Neural progenitor cell (in vitro differentiated cells): ENCODE data around the gene UPK3A. TPM values are rescaled to one million over a fixed set of nuclear protein-coding genes. Genes with fewer than 3 reads are reported as not detected.
"Not testable (repeated sequence)": the region's sequence is repeated elsewhere in the genome, so short reads cannot be mapped to it uniquely, and the experiment has no call there.

ENCODE experiments used
- DNase-seq: peaks from one replicate; pipeline ENCODE4 v3.0.0-alpha.2; 2016; ENCODE audit warnings: low spot score
- H2AFZ ChIP-seq: fragments of 200-600 bp; sonication (generic); replicated peaks from 2 replicates; pipeline ENCODE4 v1.6.1; 2016; ENCODE audit warnings: antibody characterized with exemption
- H3F3A ChIP-seq: fragments of 200-600 bp; sonication (generic); 2 replicates; pipeline ENCODE4 v1.6.1; 2016; ENCODE audit warnings: antibody characterized with exemption, low read depth
- H3K27ac ChIP-seq: fragments of 200-600 bp; sonication (generic); 2 replicates; pipeline ENCODE4 v1.5.1; 2016; ENCODE audit warnings: mild to moderate bottlenecking
- H3K27me3 ChIP-seq: fragments of 200-600 bp; sonication (generic); 2 replicates; pipeline ENCODE4 v1.6.1; 2016; ENCODE audit warnings: mild to moderate bottlenecking, moderate library complexity
- H3K36me3 ChIP-seq: fragments of 200-600 bp; sonication (generic); 2 replicates; pipeline ENCODE4 v1.5.1; 2016
- H3K4me1 ChIP-seq: fragments of 200-600 bp; sonication (generic); 2 replicates; pipeline ENCODE4 v1.6.1; 2016; ENCODE audit warnings: mixed run types
- H3K4me2 ChIP-seq: fragments of 200-600 bp; sonication (generic); 2 replicates; pipeline ENCODE4 v1.6.1; 2016
- H3K4me3 ChIP-seq: fragments of 200-600 bp; sonication (generic); 2 replicates; pipeline ENCODE4 v1.5.1; 2016
- H3K79me2 ChIP-seq: fragments of 200-600 bp; sonication (generic); 2 replicates; pipeline ENCODE4 v1.6.1; 2016; ENCODE audit warnings: low read depth
- H3K9ac ChIP-seq: fragments of 200-600 bp; sonication (generic); 2 replicates; pipeline ENCODE4 v1.6.1; 2016
- H3K9me3 ChIP-seq: fragments of 200-600 bp; sonication (generic); 2 replicates; pipeline ENCODE4 v1.5.1; 2016; ENCODE audit warnings: low read depth
- H4K20me1 ChIP-seq: fragments of 200-600 bp; sonication (generic); 2 replicates; pipeline ENCODE4 v1.6.1; 2016; ENCODE audit warnings: low read depth
- H3K27ac Mint-ChIP-seq: 3 replicates; pipeline ENCODE4 v1.8.0; 2021; ENCODE audit warnings: mixed read lengths
- H3K27me3 Mint-ChIP-seq: 2 replicates; pipeline ENCODE4 v1.8.0; 2022; ENCODE audit warnings: low read depth, mild to moderate bottlenecking, inconsistent platforms, moderate library complexity, mixed read lengths; ENCODE audit not compliant: insufficient read depth
- H3K36me3 Mint-ChIP-seq: 3 replicates; pipeline ENCODE4 v1.8.0; 2021; ENCODE audit warnings: mixed read lengths
- H3K4me1 Mint-ChIP-seq: 3 replicates; pipeline ENCODE4 v1.8.0; 2021; ENCODE audit warnings: mixed read lengths
- H3K4me3 Mint-ChIP-seq: 3 replicates; pipeline ENCODE4 v1.8.0; 2021; ENCODE audit warnings: mild to moderate bottlenecking, moderate library complexity, mixed read lengths
- H3K9me3 Mint-ChIP-seq: 3 replicates; pipeline ENCODE4 v1.8.0; 2020; ENCODE audit warnings: mixed read lengths
- EZH2 ChIP-seq: fragments of 200-600 bp; sonication (generic); IDR thresholded peaks from 2 replicates; pipeline ENCODE4 v1.6.1; 2017; ENCODE audit warnings: antibody characterized with exemption, mild to moderate bottlenecking, moderate library complexity
- EZH2phosphoT487 ChIP-seq: fragments of 200-600 bp; sonication (generic); IDR thresholded peaks from 2 replicates; pipeline ENCODE4 v1.6.1; 2017; ENCODE audit warnings: antibody characterized with exemption
- total RNA-seq: library from RNA; depleted of rRNA; stranded (reverse); fragments of >200 nt; gene quantifications from 2 replicates; pipeline ENCODE4 v1.2.3, GENCODE V29; 2015; ENCODE audit warnings: low replicate concordance
- TF ChIP-seq, protein P1 (sequence below): fragments of 200-600 bp; sonication (generic); IDR thresholded peaks from 2 replicates; pipeline ENCODE4 v1.5.1; 2017; ENCODE audit warnings: antibody characterized with exemption, mild to moderate bottlenecking

Gene UPK3A
- total RNA-seq, 1 donor from 2014 or later, result not detected

- H3K9me3 Mint-ChIP-seq, result no peaks in the 10 kb centered on the region
- DNase-seq, result no peak
- H3K4me1 Mint-ChIP-seq, result peaks cover 7% of the 10 kb centered on the region
- no peak overlapping the region for H2AFZ ChIP-seq
- no peak overlapping the region for H3K4me2 ChIP-seq
- no peak overlapping the region for H3K4me3 Mint-ChIP-seq
- H3K27ac ChIP-seq, result no peak overlapping the region
- H4K20me1 ChIP-seq, result no peaks in the 10 kb centered on the region
- peaks cover 10% of the 10 kb centered on the region for H3K27me3 ChIP-seq
- no peaks in the 10 kb centered on the region for H3K36me3 Mint-ChIP-seq
- no peak overlapping the region for H3K9ac ChIP-seq
- H3K79me2 ChIP-seq, result no peaks in the 10 kb centered on the region
- no peaks in the 10 kb centered on the region for H3F3A ChIP-seq
- H3K27me3 Mint-ChIP-seq, result peaks cover 7% of the 10 kb centered on the region
- H3K27ac Mint-ChIP-seq, result no peak overlapping the region
- H3K4me3 ChIP-seq, result no peak overlapping the region
- TF ChIP-seq EZH2 (no peak), EZH2phosphoT487 (no peak)
- TF ChIP-seq, protein P1, sequence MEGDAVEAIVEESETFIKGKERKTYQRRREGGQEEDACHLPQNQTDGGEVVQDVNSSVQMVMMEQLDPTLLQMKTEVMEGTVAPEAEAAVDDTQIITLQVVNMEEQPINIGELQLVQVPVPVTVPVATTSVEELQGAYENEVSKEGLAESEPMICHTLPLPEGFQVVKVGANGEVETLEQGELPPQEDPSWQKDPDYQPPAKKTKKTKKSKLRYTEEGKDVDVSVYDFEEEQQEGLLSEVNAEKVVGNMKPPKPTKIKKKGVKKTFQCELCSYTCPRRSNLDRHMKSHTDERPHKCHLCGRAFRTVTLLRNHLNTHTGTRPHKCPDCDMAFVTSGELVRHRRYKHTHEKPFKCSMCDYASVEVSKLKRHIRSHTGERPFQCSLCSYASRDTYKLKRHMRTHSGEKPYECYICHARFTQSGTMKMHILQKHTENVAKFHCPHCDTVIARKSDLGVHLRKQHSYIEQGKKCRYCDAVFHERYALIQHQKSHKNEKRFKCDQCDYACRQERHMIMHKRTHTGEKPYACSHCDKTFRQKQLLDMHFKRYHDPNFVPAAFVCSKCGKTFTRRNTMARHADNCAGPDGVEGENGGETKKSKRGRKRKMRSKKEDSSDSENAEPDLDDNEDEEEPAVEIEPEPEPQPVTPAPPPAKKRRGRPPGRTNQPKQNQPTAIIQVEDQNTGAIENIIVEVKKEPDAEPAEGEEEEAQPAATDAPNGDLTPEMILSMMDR, result no peak
- H3K9me3 ChIP-seq, result no peaks in the 10 kb centered on the region
- H3K4me1 ChIP-seq, result peaks cover 15% of the 10 kb centered on the region
- no peaks in the 10 kb centered on the region for H3K36me3 ChIP-seq
Observed at GRCh38 chr22:45294030-45294429, 9.3 kb downstream of the UPK3A start.

- H3K36me3 ChIP-seq, H3K27ac ChIP-seq, H3K4me2 ChIP-seq, H3K4me3 Mint-ChIP-seq, DNase-seq, H3K27me3 Mint-ChIP-seq, H3K4me1 Mint-ChIP-seq, H3K9ac ChIP-seq, H3K9me3 ChIP-seq, H4K20me1 ChIP-seq, H3K36me3 Mint-ChIP-seq, H3K9me3 Mint-ChIP-seq, H2AFZ ChIP-seq, H3K79me2 ChIP-seq, H3F3A ChIP-seq, H3K4me3 ChIP-seq, H3K27ac Mint-ChIP-seq: not testable (repeated sequence)
- peaks cover 10% of the 10 kb centered on the region for H3K27me3 ChIP-seq
- peaks cover 16% of the 10 kb centered on the region for H3K4me1 ChIP-seq
Observed at GRCh38 chr22:45295004-45295403, 10.3 kb downstream of the UPK3A start.

DNA sequence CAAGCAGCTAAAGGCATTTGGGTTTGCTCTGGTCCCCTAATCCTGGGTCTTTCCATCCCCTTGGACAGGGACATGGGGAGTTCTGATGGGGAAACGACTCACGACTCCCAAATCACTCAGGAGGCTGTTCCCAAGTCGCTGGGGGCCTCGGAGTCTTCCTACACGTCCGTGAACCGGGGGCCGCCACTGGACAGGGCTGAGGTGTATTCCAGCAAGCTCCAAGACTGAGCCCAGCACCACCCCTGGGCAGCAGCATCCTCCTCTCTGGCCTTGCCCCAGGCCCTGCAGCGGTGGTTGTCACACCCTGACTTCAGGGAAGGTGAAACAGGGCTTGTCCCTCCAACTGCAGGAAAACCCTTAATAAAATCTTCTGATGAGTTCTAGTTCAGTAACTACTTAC is 10.7 kb downstream of the UPK3A start:
- Histone ChIP-seq H3F3A (no peaks in the 10 kb centered on the region), H3K9me3 (no peaks in the 10 kb centered on the region), H3K4me1 (peaks cover 11% of the 10 kb centered on the region), H3K27me3 (peaks cover 7% of the 10 kb centered on the region), H2AFZ (no peak overlapping the region), H3K4me3 (no peak overlapping the region), H3K79me2 (no peaks in the 10 kb centered on the region), H3K36me3 (no peaks in the 10 kb centered on the region), H4K20me1 (no peaks in the 10 kb centered on the region), H3K9ac (no peak overlapping the region), H3K27ac (no peak overlapping the region), H3K4me2 (no peak overlapping the region)
- no peak for TF ChIP-seq EZH2phosphoT487
- TF ChIP-seq, protein P1, result no peak
- no peak for TF ChIP-seq EZH2
- H3K4me3 Mint-ChIP-seq, result no peak overlapping the region
- no peaks in the 10 kb centered on the region for H3K9me3 Mint-ChIP-seq
- H3K4me1 Mint-ChIP-seq, result peaks cover 8% of the 10 kb centered on the region
- no peaks in the 10 kb centered on the region for H3K36me3 Mint-ChIP-seq
- H3K27me3 Mint-ChIP-seq, result peaks cover 5% of the 10 kb centered on the region
- no peak overlapping the region for H3K27ac Mint-ChIP-seq
- DNase-seq, result no peak

- no peak for DNase-seq
- Mint-ChIP-seq H3K4me3 (no peak overlapping the region), H3K27ac (no peak overlapping the region), H3K27me3 (peaks cover 5% of the 10 kb centered on the region), H3K9me3 (no peaks in the 10 kb centered on the region), H3K4me1 (peaks cover 8% of the 10 kb centered on the region), H3K36me3 (no peaks in the 10 kb centered on the region)
- H3K36me3 ChIP-seq, result no peaks in the 10 kb centered on the region
- TF ChIP-seq EZH2 (no peak), EZH2phosphoT487 (no peak)
- TF ChIP-seq, protein P1, result no peak
- no peak overlapping the region for H3K9ac ChIP-seq
- H3K79me2 ChIP-seq, result no peaks in the 10 kb centered on the region
- no peaks in the 10 kb centered on the region for H4K20me1 ChIP-seq
- H2AFZ ChIP-seq, result peak overlapping the region; percentile 72
- no peak overlapping the region for H3K4me2 ChIP-seq
- no peaks in the 10 kb centered on the region for H3F3A ChIP-seq
- no peaks in the 10 kb centered on the region for H3K9me3 ChIP-seq
- no peak overlapping the region for H3K27ac ChIP-seq
- peaks cover 7% of the 10 kb centered on the region for H3K4me1 ChIP-seq
- no peaks in the 10 kb centered on the region for H3K27me3 ChIP-seq
- H3K4me3 ChIP-seq, result no peak overlapping the region
Observed at GRCh38 chr22:45296628-45297297, 12.0 kb downstream of the UPK3A start.
